CD14-positive monocyte (primary cell): Measurements from ENCODE around the gene ITPA. TPM values are rescaled to one million over a fixed set of nuclear protein-coding genes. Genes with fewer than 3 reads are reported as not detected.

Experiments
- DNase-seq, 3 donors: peaks; one replicate each; pipeline ENCODE4 v3.0.0-alpha.2; 2011 to 2022
- H2AFZ ChIP-seq: 2 replicates; pipeline ENCODE4 v1.6.0; 2012; ENCODE audit warnings: mild to moderate bottlenecking, low read depth, low read length, inconsistent platforms; ENCODE audit not compliant: insufficient read depth, poor library complexity, severe bottlenecking
- H3K27ac ChIP-seq, 2 donors: 1 replicate in 1 of 2; 2 replicates in 1 of 2; pipeline ENCODE4 v1.5.1; 2012 to 2013; ENCODE audit warnings: low read length in 2 of 2, control low read depth in 1 of 2, inconsistent platforms in 1 of 2, low read depth in 1 of 2, mild to moderate bottlenecking in 1 of 2
- H3K27me3 ChIP-seq, 2 donors: one replicate each; pipeline versions ENCODE4 v1.6.0 to v1.6.1; 2011 to 2013; ENCODE audit warnings: low read length in 2 of 2; ENCODE audit not compliant: control insufficient read depth in 2 of 2, insufficient read depth in 2 of 2
- H3K36me3 ChIP-seq, 2 donors: replicated peaks in 1 of 2; 1 replicate in 1 of 2; 2 replicates in 1 of 2; pipeline versions ENCODE4 v1.5.1 to v1.6.1; 2012 to 2013; ENCODE audit warnings: low read length in 2 of 2, control low read depth in 1 of 2, inconsistent platforms in 1 of 2, mild to moderate bottlenecking in 1 of 2; ENCODE audit not compliant: insufficient read depth in 2 of 2, control insufficient read depth in 1 of 2
- H3K4me1 ChIP-seq, 2 donors: 1 replicate in 1 of 2; 2 replicates in 1 of 2; pipeline versions ENCODE4 v1.5.1 to v1.6.1; 2012 to 2013; ENCODE audit warnings: low read length in 2 of 2, control low read depth in 1 of 2, inconsistent platforms in 1 of 2, mild to moderate bottlenecking in 1 of 2, moderate library complexity in 1 of 2; ENCODE audit not compliant: insufficient read depth in 2 of 2, control insufficient read depth in 1 of 2
- H3K4me2 ChIP-seq: replicated peaks from 2 replicates; pipeline ENCODE3; 2012; ENCODE audit warnings: low read length, moderate library complexity, mild to moderate bottlenecking; ENCODE audit not compliant: poor library complexity, severe bottlenecking; ENCODE audit errors: extremely low read depth
- H3K4me3 ChIP-seq, 3 experiments: fragments of 200-600 bp in 1 of 3; sonication (generic) in 1 of 3; replicated peaks in 1 of 3; 1 replicate in 2 of 3; 2 replicates in 1 of 3; pipeline ENCODE4 v1.5.1; 2011 to 2013; ENCODE audit warnings: low read length in 3 of 3, mild to moderate bottlenecking in 3 of 3, control low read depth in 2 of 3, low read depth in 2 of 3, inconsistent platforms in 1 of 3, moderate library complexity in 1 of 3
- H3K79me2 ChIP-seq: 2 replicates; pipeline ENCODE4 v1.6.0; 2012; ENCODE audit warnings: mild to moderate bottlenecking, control low read depth, inconsistent platforms, low read length, moderate library complexity; ENCODE audit not compliant: insufficient read depth
- H3K9ac ChIP-seq: 2 replicates; pipeline ENCODE4 v1.6.0; 2017; ENCODE audit warnings: low read length, mild to moderate bottlenecking; ENCODE audit not compliant: insufficient read depth, poor library complexity, severe bottlenecking
- H3K9me3 ChIP-seq, 2 donors: replicated peaks in 1 of 2; 1 replicate in 1 of 2; 2 replicates in 1 of 2; pipeline versions ENCODE4 v1.5.1 to v1.6.1; 2012 to 2013; ENCODE audit warnings: low read length in 2 of 2, control low read depth in 1 of 2; ENCODE audit not compliant: control insufficient read depth in 1 of 2, insufficient read depth in 1 of 2
- H4K20me1 ChIP-seq: 2 replicates; pipeline ENCODE4 v1.6.0; 2012; ENCODE audit warnings: mild to moderate bottlenecking, low read length, control low read depth, moderate library complexity; ENCODE audit not compliant: insufficient read depth
- H3K27ac Mint-ChIP-seq, 7 donors: one replicate each; pipeline ENCODE4 v1.8.0; 2020; ENCODE audit warnings: mild to moderate bottlenecking in 7 of 7, mixed read lengths in 7 of 7, moderate library complexity in 6 of 7, inconsistent platforms in 2 of 7
- H3K27me3 Mint-ChIP-seq, 3 donors: one replicate each; pipeline ENCODE4 v1.8.0; 2021 to 2022; ENCODE audit warnings: low read depth in 3 of 3, mild to moderate bottlenecking in 3 of 3, mixed read lengths in 3 of 3, moderate library complexity in 3 of 3, inconsistent platforms in 1 of 3
- H3K36me3 Mint-ChIP-seq, 2 donors: one replicate each; pipeline ENCODE4 v1.8.0; 2020; ENCODE audit warnings: mixed read lengths in 2 of 2, inconsistent platforms in 1 of 2, mild to moderate bottlenecking in 1 of 2
- H3K4me1 Mint-ChIP-seq: one replicate; pipeline ENCODE4 v1.8.0; 2020; ENCODE audit warnings: mild to moderate bottlenecking, mixed read lengths
- H3K4me3 Mint-ChIP-seq, 2 donors: one replicate each; pipeline ENCODE4 v1.8.0; 2020; ENCODE audit warnings: mild to moderate bottlenecking in 2 of 2, mixed read lengths in 2 of 2, moderate library complexity in 1 of 2
- H3K9me3 Mint-ChIP-seq, 7 donors: one replicate each; pipeline ENCODE4 v1.8.0; 2020 to 2022; ENCODE audit warnings: mixed read lengths in 7 of 7, mild to moderate bottlenecking in 6 of 7, moderate library complexity in 6 of 7, inconsistent platforms in 2 of 7
- WGBS: methylation state at CpG from one replicate; pipeline ENCODE4 v1.1.5; 2013; ENCODE audit warnings: missing lambda C conversion rate; ENCODE audit not compliant: insufficient coverage; 5-methylcytosine and 5-hydroxymethylcytosine counted together
- intact Hi-C, 2 donors: fragments of 100-400 bp; cut with micrococcal nuclease; formaldehyde crosslinking; loops; one replicate each; pipeline versions ENCODE4 v1.15.0 to v1.15.1; 2023
- polyA plus RNA-seq, 3 donors: library from polyadenylated mRNA; depleted of rRNA in 1 of 3; unstranded in 2 of 3; stranded (reverse) in 1 of 3; fragments of 300-500 nt in 2 of 3; fragments of >200 nt in 1 of 3; fragmentation: Illumina TruSeq in 2 of 3; gene quantifications; 1 replicate in 2 of 3; 2 replicates in 1 of 3; pipeline ENCODE4 v1.2.3, GENCODE V29; 2012 to 2021
- TF ChIP-seq, protein P1 (sequence below): fragments of 200-600 bp; IDR thresholded peaks from one replicate; pipeline ENCODE4 v1.8.0; 2022; ENCODE audit warnings: antibody characterized with exemption, mild to moderate bottlenecking

ITPA gene
- polyA plus RNA-seq, 3 donors = 39.5 to 62.8 (median 57.0) TPM

DNA sequence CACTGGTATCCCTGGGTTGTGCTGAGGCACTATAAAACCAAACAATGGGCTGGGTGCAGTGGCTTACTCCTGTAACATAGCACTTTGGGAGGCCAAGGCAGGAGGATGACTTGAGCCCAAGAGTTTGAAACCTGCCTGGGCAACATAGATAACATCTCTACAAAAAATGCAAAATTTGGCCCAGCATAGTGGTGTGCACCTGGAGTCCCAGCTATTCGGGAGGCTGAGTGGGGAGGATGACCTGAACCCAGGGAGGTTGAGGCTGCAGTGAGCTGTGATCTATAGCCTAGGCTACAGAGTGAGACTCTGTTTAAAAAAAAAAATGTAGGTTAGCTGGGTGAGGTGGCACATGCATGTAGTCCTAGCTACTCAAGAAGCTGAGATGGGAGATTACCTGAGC, 37.4 kb downstream of the ITPA start:
- Histone ChIP-seq H3K79me2 (no peaks in the 10 kb centered on the region), H3K27ac (no peak overlapping the region), H3K4me1 (peaks cover 8 to 9% of the 10 kb centered on the region in 2 donors), H4K20me1 (peaks cover 9% of the 10 kb centered on the region), H3K4me2 (no peak overlapping the region), H3K4me3 (no peak overlapping the region), H2AFZ (no peak overlapping the region), H3K9me3 (peaks cover 0 to 14% of the 10 kb centered on the region in 2 donors), H3K9ac (no peak overlapping the region), H3K36me3 (peaks cover 6 to 15% of the 10 kb centered on the region in 2 donors), H3K27me3 (peaks cover 16 to 75% of the 10 kb centered on the region in 2 donors)
- Mint-ChIP-seq H3K9me3 (peaks cover 0 to 11% (median 1%) of the 10 kb centered on the region in 7 donors), H3K36me3 (peaks cover 18 to 20% of the 10 kb centered on the region in 2 donors), H3K4me1 (peaks cover 12% of the 10 kb centered on the region), H3K27me3 (peaks cover 65 to 88% (median 77%) of the 10 kb centered on the region in 3 donors), H3K4me3 (peak overlapping the region in 1 of 2 donors; percentile 11), H3K27ac (no peak overlapping the region)
- 100% methylated on average over 1 of the region's 1 CpG for WGBS
- intact Hi-C loops = no loop called here
- DNase-seq = no peak
- TF ChIP-seq, protein P1, sequence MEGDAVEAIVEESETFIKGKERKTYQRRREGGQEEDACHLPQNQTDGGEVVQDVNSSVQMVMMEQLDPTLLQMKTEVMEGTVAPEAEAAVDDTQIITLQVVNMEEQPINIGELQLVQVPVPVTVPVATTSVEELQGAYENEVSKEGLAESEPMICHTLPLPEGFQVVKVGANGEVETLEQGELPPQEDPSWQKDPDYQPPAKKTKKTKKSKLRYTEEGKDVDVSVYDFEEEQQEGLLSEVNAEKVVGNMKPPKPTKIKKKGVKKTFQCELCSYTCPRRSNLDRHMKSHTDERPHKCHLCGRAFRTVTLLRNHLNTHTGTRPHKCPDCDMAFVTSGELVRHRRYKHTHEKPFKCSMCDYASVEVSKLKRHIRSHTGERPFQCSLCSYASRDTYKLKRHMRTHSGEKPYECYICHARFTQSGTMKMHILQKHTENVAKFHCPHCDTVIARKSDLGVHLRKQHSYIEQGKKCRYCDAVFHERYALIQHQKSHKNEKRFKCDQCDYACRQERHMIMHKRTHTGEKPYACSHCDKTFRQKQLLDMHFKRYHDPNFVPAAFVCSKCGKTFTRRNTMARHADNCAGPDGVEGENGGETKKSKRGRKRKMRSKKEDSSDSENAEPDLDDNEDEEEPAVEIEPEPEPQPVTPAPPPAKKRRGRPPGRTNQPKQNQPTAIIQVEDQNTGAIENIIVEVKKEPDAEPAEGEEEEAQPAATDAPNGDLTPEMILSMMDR = no peak

DNA sequence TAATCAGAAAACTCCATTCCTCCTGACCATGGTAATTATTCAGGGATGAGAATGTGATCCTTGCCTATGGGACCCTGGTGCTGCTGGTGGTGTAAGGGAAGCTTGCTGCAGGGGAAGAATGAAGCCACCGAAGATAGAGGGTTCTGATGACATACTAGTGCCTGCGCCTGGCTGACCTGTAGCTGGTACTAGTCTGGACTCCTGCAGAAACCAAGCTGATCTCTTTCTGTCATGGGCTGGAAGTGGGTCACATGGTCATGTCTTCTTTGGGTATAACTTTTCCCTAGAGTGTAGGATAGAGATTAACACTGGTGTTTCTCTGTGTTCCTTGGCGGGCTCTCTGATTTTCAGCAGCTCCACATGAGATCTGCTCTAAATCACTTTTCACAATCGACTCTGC, 38.3 kb downstream of the ITPA start:
- Histone ChIP-seq H3K4me3 (no peak overlapping the region), H3K79me2 (no peaks in the 10 kb centered on the region), H3K27ac (no peak overlapping the region), H2AFZ (no peak overlapping the region), H3K4me2 (no peak overlapping the region), H3K27me3 (peaks cover 16 to 67% of the 10 kb centered on the region in 2 donors), H3K9me3 (peaks cover 0 to 14% of the 10 kb centered on the region in 2 donors), H4K20me1 (peaks cover 9% of the 10 kb centered on the region), H3K36me3 (peaks cover 15 to 25% of the 10 kb centered on the region in 2 donors), H3K9ac (no peak overlapping the region), H3K4me1 (peaks cover 8 to 9% of the 10 kb centered on the region in 2 donors)
- intact Hi-C loops = no loop called here
- H3K27me3 Mint-ChIP-seq = peaks cover 55 to 78% (median 67%) of the 10 kb centered on the region in 3 donors
- peaks cover 12% of the 10 kb centered on the region for H3K4me1 Mint-ChIP-seq
- TF ChIP-seq, protein P1 = no peak
- 74% methylated on average over 4 of the region's 4 CpGs for WGBS
- no peak for DNase-seq
- peak overlapping the region in 1 of 2 donors; percentile 67 for H3K4me3 Mint-ChIP-seq
- peaks cover 0 to 11% (median 0%) of the 10 kb centered on the region in 7 donors for H3K9me3 Mint-ChIP-seq
- H3K36me3 Mint-ChIP-seq = peaks cover 27 to 30% of the 10 kb centered on the region in 2 donors
- H3K27ac Mint-ChIP-seq = no peak overlapping the region
